ENCODE results near the gene MRAP2.
"Not testable (repeated sequence)": the region's sequence is repeated elsewhere in the genome, so short reads cannot be mapped to it uniquely, and the experiment has no call there.

MRAP2 gene

GRCh38 chr6:84074988-84075781, 41.6 kb downstream of the MRAP2 start:
- DNase-seq = no peak

GRCh38 chr6:84077645-84078044, 44.1 kb downstream of the MRAP2 start:
- no peak for DNase-seq

- DNase-seq = no peak
These were observed 44.8 kb downstream of the MRAP2 start for GRCh38 chr6:84078335-84078734.

GRCh38 chr6:84081222-84081621, 47.6 kb downstream of the MRAP2 start:
- no peak for DNase-seq

GRCh38 chr6:84082689-84083265, 49.2 kb downstream of the MRAP2 start:
- no peak for DNase-seq

- not testable (repeated sequence) for DNase-seq
These were observed 51.1 kb downstream of the MRAP2 start for GRCh38 chr6:84084705-84085104.

GRCh38 chr6:84086056-84086455, 52.5 kb downstream of the MRAP2 start:
- no peak for DNase-seq

GRCh38 chr6:84086545-84087429, 53.2 kb downstream of the MRAP2 start:
- no peak for DNase-seq

- DNase-seq = no peak
These were observed 55.5 kb downstream of the MRAP2 start for GRCh38 chr6:84089081-84089480.

- no peak for DNase-seq
These were observed 56.0 kb downstream of the MRAP2 start for GRCh38 chr6:84089552-84089951.

- no peak for DNase-seq
These were observed 60.2 kb downstream of the MRAP2 start for GRCh38 chr6:84093441-84094435.

- no peak for DNase-seq
These were observed 61.6 kb downstream of the MRAP2 start for GRCh38 chr6:84095156-84095555.

- DNase-seq = no peak
These were observed 69.5 kb downstream of the MRAP2 start for GRCh38 chr6:84103029-84103428.

GRCh38 chr6:84105215-84105924, 71.8 kb downstream of the MRAP2 start:
- not testable (repeated sequence) for DNase-seq

- no peak for DNase-seq
These were observed 73.9 kb downstream of the MRAP2 start for GRCh38 chr6:84107495-84107894.

- not testable (repeated sequence) for DNase-seq
These were observed 77.8 kb downstream of the MRAP2 start for GRCh38 chr6:84111351-84111750.

- DNase-seq = not testable (repeated sequence)
These were observed 81.5 kb downstream of the MRAP2 start for GRCh38 chr6:84114933-84115594.

GRCh38 chr6:84118191-84118590, 84.6 kb downstream of the MRAP2 start:
- DNase-seq = no peak

- no peak for DNase-seq
These were observed 85.7 kb downstream of the MRAP2 start for GRCh38 chr6:84119277-84119676.

GRCh38 chr6:84123186-84123585, 89.6 kb downstream of the MRAP2 start:
- no peak for DNase-seq

- not testable (repeated sequence) for DNase-seq
These were observed 96.0 kb downstream of the MRAP2 start for GRCh38 chr6:84129588-84129987.
